IMR-90 (cell line): Measurements from ENCODE around the gene CHRDL1.

ENCODE experiments used
- CTCF ChIP-seq: conservative IDR thresholded peaks from 2 replicates; pipeline ENCODE4 v1.5.1; 2012; ENCODE audit warnings: mild to moderate bottlenecking, low read depth, low read length, improper control_type of control experiment
- MAFK ChIP-seq: IDR thresholded peaks from 2 replicates; pipeline ENCODE4 v1.6.1; 2012; ENCODE audit warnings: low read depth, low read length, improper control_type of control experiment
- MAZ ChIP-seq: IDR thresholded peaks from 2 replicates; pipeline ENCODE4 v1.6.1; 2012; ENCODE audit warnings: low read depth, mild to moderate bottlenecking, low read length, improper control_type of control experiment, moderate library complexity, borderline replicate concordance
- POLR2A ChIP-seq: IDR thresholded peaks from 2 replicates; pipeline ENCODE4 v1.6.1; 2012; ENCODE audit warnings: mild to moderate bottlenecking, low read depth, low read length
- RAD21 ChIP-seq: IDR thresholded peaks from 2 replicates; pipeline ENCODE4 v1.6.1; 2012; ENCODE audit warnings: low read length, improper control_type of control experiment
- RFX5 ChIP-seq: IDR thresholded peaks from 2 replicates; pipeline ENCODE4 v1.8.0; 2012; ENCODE audit warnings: low read depth, mild to moderate bottlenecking, low read length, moderate library complexity
- TF ChIP-seq, protein P1 (sequence below): fragments of 150-350 bp; IDR thresholded peaks from 2 replicates; pipeline ENCODE4 v1.6.1; 2017; ENCODE audit warnings: mild to moderate bottlenecking, antibody characterized with exemption, low read length, low read depth

DNA sequence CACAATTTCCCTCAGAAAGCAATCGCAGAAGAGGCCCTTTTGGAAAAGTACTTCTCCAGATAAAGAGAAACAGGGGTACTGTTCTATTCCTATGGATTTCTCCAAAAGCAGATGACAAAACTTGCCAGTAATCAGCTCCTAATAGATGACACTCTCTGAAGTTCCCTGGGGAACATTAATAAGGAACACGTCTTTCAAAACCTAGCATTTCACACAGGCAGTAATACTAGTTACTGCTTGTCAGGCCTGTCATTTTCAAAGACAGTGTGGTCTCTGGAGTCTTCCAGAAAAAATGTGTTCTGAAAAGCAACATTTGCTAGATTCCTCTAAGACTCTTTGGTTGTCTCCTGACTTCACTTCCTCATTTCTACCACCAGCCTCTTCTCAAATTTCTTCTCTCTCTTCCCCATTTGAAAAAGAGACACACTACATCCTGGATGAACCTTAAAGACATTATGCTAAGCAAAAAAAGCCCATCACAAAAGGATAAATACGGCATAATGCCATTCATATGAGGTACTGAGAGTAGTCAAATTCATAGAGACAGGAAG lies 47.3 kb downstream of the CHRDL1 start:
- TF ChIP-seq CTCF (no peak), RAD21 (no peak), POLR2A (no peak), MAZ (no peak), RFX5 (no peak), MAFK (no peak)
- TF ChIP-seq, protein P1, sequence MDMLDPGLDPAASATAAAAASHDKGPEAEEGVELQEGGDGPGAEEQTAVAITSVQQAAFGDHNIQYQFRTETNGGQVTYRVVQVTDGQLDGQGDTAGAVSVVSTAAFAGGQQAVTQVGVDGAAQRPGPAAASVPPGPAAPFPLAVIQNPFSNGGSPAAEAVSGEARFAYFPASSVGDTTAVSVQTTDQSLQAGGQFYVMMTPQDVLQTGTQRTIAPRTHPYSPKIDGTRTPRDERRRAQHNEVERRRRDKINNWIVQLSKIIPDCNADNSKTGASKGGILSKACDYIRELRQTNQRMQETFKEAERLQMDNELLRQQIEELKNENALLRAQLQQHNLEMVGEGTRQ, result no peak
